Epithelial cell of proximal tubule (primary cell): ENCODE data around the gene AIF1. TPM values are rescaled to one million over a fixed set of nuclear protein-coding genes. Genes with fewer than 3 reads are reported as not detected.
A peak's percentile ranks its signal among the peaks of the same experiment; 100 is the strongest.

Source experiments
- DNase-seq: peaks from one replicate; pipeline ENCODE4 v3.0.0-alpha.2; 2011; ENCODE audit warnings: low read depth
- H3K4me3 ChIP-seq: 2 replicates; pipeline ENCODE4 v1.5.1; 2011; ENCODE audit warnings: low read depth, mild to moderate bottlenecking, low read length
- CTCF ChIP-seq: conservative IDR thresholded peaks from 2 replicates; pipeline ENCODE4 v1.5.1; 2012; ENCODE audit warnings: low read depth, mild to moderate bottlenecking, low read length
- total RNA-seq: library from RNA; depleted of rRNA; stranded (reverse); fragments of >200 nt; gene quantifications from 2 replicates; pipeline ENCODE4 v1.2.3, GENCODE V29; 2015

Gene AIF1
- total RNA-seq, 1 donor from 2014 or later, result not detected

- TF ChIP-seq CTCF, result no peak
- DNase-seq, result no peak
- H3K4me3 ChIP-seq, result no peak overlapping the region
Measured at GRCh38 chr6:31577579-31577966, 37.5 kb upstream of the AIF1 start.

GRCh38 chr6:31578184-31579118 is 36.6 kb upstream of the AIF1 start:
- TF ChIP-seq CTCF, result no peak
- peak; percentile 91 for DNase-seq
- H3K4me3 ChIP-seq, result no peak overlapping the region

DNA sequence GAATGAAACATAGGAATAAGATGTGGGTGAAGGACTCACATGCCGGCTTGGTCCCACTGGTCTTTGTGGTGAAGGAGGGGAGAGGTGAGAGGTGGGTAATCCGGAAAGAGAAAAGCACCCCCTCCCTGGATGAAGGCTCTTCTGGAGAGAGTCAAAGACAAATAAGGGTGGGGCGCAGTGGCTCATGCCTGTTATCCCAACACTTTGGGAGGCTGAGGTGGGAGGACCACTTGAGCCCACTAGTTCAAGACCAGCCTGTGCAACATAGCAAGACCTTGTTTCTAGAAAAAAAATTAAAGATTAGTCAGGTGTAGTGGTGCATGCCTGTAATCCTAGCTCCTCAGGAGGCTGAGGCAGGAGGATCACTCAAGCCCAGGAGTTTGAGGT is 35.9 kb upstream of the AIF1 start:
- DNase-seq, result no peak
- H3K4me3 ChIP-seq, result no peak overlapping the region
- TF ChIP-seq CTCF, result no peak

DNA sequence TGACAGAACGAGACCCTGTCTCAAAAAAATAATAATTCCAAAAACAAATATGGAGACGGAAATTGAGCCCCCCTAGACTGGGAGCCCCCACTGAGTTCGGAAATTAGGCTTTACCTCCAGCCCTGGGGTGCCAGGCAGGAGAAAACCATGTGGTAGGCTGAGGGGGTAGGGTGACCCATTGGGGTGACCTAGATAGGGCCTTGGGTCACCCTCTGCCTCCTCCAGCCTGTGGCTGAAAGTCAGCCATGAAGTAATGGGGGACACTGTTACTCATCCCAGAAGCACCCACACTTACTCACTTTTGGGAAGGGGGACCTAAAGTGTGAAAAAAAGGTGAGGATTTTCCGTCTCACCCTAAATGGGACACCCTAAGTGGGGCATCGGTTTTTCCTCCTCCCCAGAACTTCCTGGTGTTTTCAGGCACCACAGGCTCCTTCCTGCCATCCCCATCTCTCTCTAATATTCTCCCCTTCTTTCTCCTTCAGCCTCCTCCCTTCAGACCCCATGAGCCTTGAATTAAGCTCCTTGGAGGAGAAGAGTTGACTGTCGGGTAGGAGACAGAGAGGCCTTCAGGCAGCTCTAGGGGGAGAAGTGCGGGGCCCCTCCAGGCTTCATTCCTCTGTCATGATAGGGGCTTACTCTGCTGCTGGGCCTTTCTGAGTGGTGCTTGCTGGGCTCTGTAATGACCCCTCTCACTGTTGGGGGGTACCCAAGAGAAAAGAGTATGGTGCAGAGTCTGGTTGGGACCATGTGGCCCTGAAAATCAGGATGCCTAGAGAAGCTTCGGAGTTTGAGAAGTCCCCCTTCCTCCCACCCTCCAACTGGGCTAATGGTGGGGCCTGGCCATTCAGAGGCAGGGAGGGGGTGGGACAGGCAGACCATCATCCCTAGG is 35.2 kb upstream of the AIF1 start:
- no peak for TF ChIP-seq CTCF
- H3K4me3 ChIP-seq, result no peak overlapping the region
- no peak for DNase-seq

- H3K4me3 ChIP-seq, result peak overlapping the region; percentile 98
- TF ChIP-seq CTCF, result no peak
- no peak for DNase-seq
Measured at GRCh38 chr6:31580438-31580740, 34.6 kb upstream of the AIF1 start.

- TF ChIP-seq CTCF, result peak; percentile 79
- DNase-seq, result no peak
Measured at GRCh38 chr6:31580807-31581433, 34.1 kb upstream of the AIF1 start.

More at GRCh38 chr6:31580807-31581433, 34.1 kb upstream of the AIF1 start:
- peak overlapping the region; percentile 98 for H3K4me3 ChIP-seq
